Endothelial cell of umbilical vein (primary cell): Measurements from ENCODE around the gene INPP1. TPM values are rescaled to one million over a fixed set of nuclear protein-coding genes. Genes with fewer than 3 reads are reported as not detected.

Source experiments
- BruUV-seq: library from RNA; stranded (reverse); fragments of 400-500 nt; replicated peaks from 2 replicates; lab custom pipeline; 2021; lab: Mats Ljungman, UMichigan
- CTCF ChIA-PET: fragments of 300-600, 350-600 bp; sonication (Branson Sonifier 250); formaldehyde crosslinking; loops from one replicate; lab custom pipeline; 2021; ENCODE audit warnings: antibody characterized with exemption, inconsistent platforms; lab: Charles Lee
- POLR2A ChIA-PET: fragments of 300-600, 350-600 bp; sonication (Branson Sonifier 250); formaldehyde crosslinking; loops from one replicate; lab custom pipeline; 2021; ENCODE audit warnings: antibody characterized with exemption, inconsistent platforms; lab: Charles Lee
- DNase-seq: peaks from one replicate; pipeline ENCODE4 v3.0.0-alpha.2; 2011; ENCODE audit warnings: low read depth, low spot score
- FAIRE-seq: peaks from 2 replicates; lab custom pipeline; 2011; peaks lifted over from hg19 to GRCh38; lab: Jason Lieb, UNC
- H2AFZ ChIP-seq: 2 replicates; pipeline ENCODE4 v1.6.0; 2012; ENCODE audit warnings: low read depth, low read length, control low read depth, inconsistent platforms
- H3K27ac ChIP-seq: 2 replicates; pipeline ENCODE4 v1.5.1; 2011; ENCODE audit warnings: low read depth, mild to moderate bottlenecking, control low read depth, low read length, moderate library complexity; ENCODE audit not compliant: insufficient read depth
- H3K27me3 ChIP-seq, 2 experiments: 2 replicates each; pipeline versions ENCODE4 v1.6.0 to v1.6.1; 2011; ENCODE audit warnings: low read length in 2 of 2, mixed read lengths in 1 of 2; ENCODE audit not compliant: control insufficient read depth in 2 of 2, insufficient read depth in 2 of 2
- H3K36me3 ChIP-seq, 2 experiments: 2 replicates in 1 of 2; 3 replicates in 1 of 2; pipeline ENCODE4 v1.5.1; 2011; ENCODE audit warnings: low read length in 2 of 2, mild to moderate bottlenecking in 1 of 2, moderate library complexity in 1 of 2; ENCODE audit not compliant: control insufficient read depth in 2 of 2, insufficient read depth in 2 of 2; ENCODE audit errors: extremely low read depth in 1 of 2
- H3K4me1 ChIP-seq: 3 replicates; pipeline ENCODE4 v1.5.1; 2011; ENCODE audit warnings: mild to moderate bottlenecking, low read length; ENCODE audit not compliant: control insufficient read depth, insufficient read depth; ENCODE audit errors: extremely low read depth
- H3K4me2 ChIP-seq: 2 replicates; pipeline ENCODE4 v1.6.1; 2011; ENCODE audit warnings: low read length, control low read depth, mixed read lengths; ENCODE audit not compliant: insufficient read depth
- H3K4me3 ChIP-seq, 3 experiments: fragments of 200-600 bp in 1 of 3; sonication (generic), shearing (Covaris generic) in 1 of 3; replicated peaks in 1 of 3; 2 replicates each; pipeline ENCODE4 v1.5.1; 2011 to 2016; ENCODE audit warnings: control low read depth in 3 of 3, low read length in 3 of 3, mild to moderate bottlenecking in 2 of 3, inconsistent platforms in 1 of 3, low read depth in 1 of 3, moderate library complexity in 1 of 3; ENCODE audit not compliant: insufficient read depth in 1 of 3
- H3K79me2 ChIP-seq: 2 replicates; pipeline ENCODE4 v1.6.0; 2012; ENCODE audit warnings: low read length, inconsistent platforms; ENCODE audit not compliant: control insufficient read depth, insufficient read depth
- H3K9ac ChIP-seq: replicated peaks from 2 replicates; pipeline ENCODE3; 2011; ENCODE audit warnings: low read length, control low read depth; ENCODE audit not compliant: insufficient read depth; ENCODE audit errors: extremely low read depth
- H3K9me1 ChIP-seq: replicated peaks from 3 replicates; pipeline ENCODE4 v1.6.0; 2011; ENCODE audit warnings: mild to moderate bottlenecking, low read length; ENCODE audit not compliant: control insufficient read depth, insufficient read depth; ENCODE audit errors: extremely low read depth
- H3K9me3 ChIP-seq: replicated peaks from 2 replicates; pipeline ENCODE4 v1.5.1; 2012; ENCODE audit warnings: low read length, inconsistent platforms; ENCODE audit not compliant: control insufficient read depth, insufficient read depth
- H4K20me1 ChIP-seq: replicated peaks from 2 replicates; pipeline ENCODE3; 2011; ENCODE audit warnings: mild to moderate bottlenecking, low read length; ENCODE audit not compliant: control insufficient read depth, insufficient read depth; ENCODE audit errors: extremely low read depth
- EZH2 ChIP-seq: IDR thresholded peaks from 2 replicates; pipeline ENCODE4 v1.6.1; 2012; ENCODE audit warnings: borderline replicate concordance, low read depth, mild to moderate bottlenecking, moderate library complexity, low read length, inconsistent platforms; ENCODE audit not compliant: severe bottlenecking
- FOS ChIP-seq: IDR thresholded peaks from 2 replicates; pipeline ENCODE4 v1.6.1; 2011; ENCODE audit warnings: mild to moderate bottlenecking, low read length, moderate library complexity, borderline replicate concordance; ENCODE audit not compliant: insufficient read depth
- GATA2 ChIP-seq: IDR thresholded peaks from 2 replicates; pipeline ENCODE4 v1.7.0; 2011; ENCODE audit warnings: low read depth, mild to moderate bottlenecking, moderate library complexity, mixed read lengths, low read length; ENCODE audit not compliant: insufficient read length, insufficient read depth
- JUN ChIP-seq: IDR thresholded peaks from 2 replicates; pipeline ENCODE4 v1.6.1; 2011; ENCODE audit warnings: borderline replicate concordance, low read depth; ENCODE audit not compliant: insufficient read length, insufficient read depth
- MYC ChIP-seq: IDR thresholded peaks from one replicate; pipeline ENCODE4 v1.6.1; 2011; ENCODE audit warnings: mild to moderate bottlenecking, low read depth, low read length
- POLR2A ChIP-seq: IDR thresholded peaks from 2 replicates; pipeline ENCODE4 v1.6.1; 2012; ENCODE audit warnings: low read depth, mild to moderate bottlenecking, control low read depth, low read length
- POLR2AphosphoS5 ChIP-seq: IDR thresholded peaks from 2 replicates; pipeline ENCODE4 v1.6.1; 2012; ENCODE audit warnings: low read depth, mild to moderate bottlenecking, control low read depth, low read length, moderate library complexity; ENCODE audit not compliant: insufficient read depth
- dilution Hi-C: fragments of 300-500 bp; cut with MboI; formaldehyde crosslinking; loops from one replicate; pipeline ENCODE4 v1.15.0; 2019; ENCODE audit warnings: low sequenced_read_pairs; ENCODE audit not compliant: extremely low pct_ligation_motif_present
- intact Hi-C: fragments of 100-400 bp; cut with micrococcal nuclease; formaldehyde crosslinking; loops from one replicate; pipeline ENCODE4 v1.10.0; 2022
- polyA plus RNA-seq, 4 experiments: library from polyadenylated mRNA; depleted of rRNA in 3 of 4; stranded (reverse) in 3 of 4; unstranded in 1 of 4; fragments of >200 nt; gene quantifications; 2 replicates each; pipeline versions ENCODE4 v1.2.1 to v1.2.3, GENCODE V29; 2011 to 2012; ENCODE audit warnings: missing spikeins in 1 of 4
- total RNA-seq: library from RNA; stranded (reverse); gene quantifications from 2 replicates; pipeline ENCODE4 v1.2.3, GENCODE V29; 2021
- TF ChIP-seq, protein P1 (sequence below), 2 donors: IDR thresholded peaks; 1 replicate in 1 of 2; 2 replicates in 1 of 2; pipeline ENCODE4 v1.5.1; 2011; ENCODE audit warnings: low read length in 2 of 2, mild to moderate bottlenecking in 2 of 2, moderate library complexity in 2 of 2, control low read depth in 1 of 2, inconsistent platforms in 1 of 2, low read depth in 1 of 2; ENCODE audit not compliant: insufficient read depth in 1 of 2; ENCODE audit errors: extremely low read depth in 1 of 2
- TF ChIP-seq, protein P2 (sequence below): IDR thresholded peaks from 2 replicates; pipeline ENCODE4 v1.6.1; 2011; ENCODE audit not compliant: insufficient read depth, insufficient read length

Gene INPP1
- total and polyA plus RNA-seq, 2 donors (not counting 3 experiments of a cell fraction or from before 2014, with no cell fraction given), result 10.6 to 36.8 TPM

DNA sequence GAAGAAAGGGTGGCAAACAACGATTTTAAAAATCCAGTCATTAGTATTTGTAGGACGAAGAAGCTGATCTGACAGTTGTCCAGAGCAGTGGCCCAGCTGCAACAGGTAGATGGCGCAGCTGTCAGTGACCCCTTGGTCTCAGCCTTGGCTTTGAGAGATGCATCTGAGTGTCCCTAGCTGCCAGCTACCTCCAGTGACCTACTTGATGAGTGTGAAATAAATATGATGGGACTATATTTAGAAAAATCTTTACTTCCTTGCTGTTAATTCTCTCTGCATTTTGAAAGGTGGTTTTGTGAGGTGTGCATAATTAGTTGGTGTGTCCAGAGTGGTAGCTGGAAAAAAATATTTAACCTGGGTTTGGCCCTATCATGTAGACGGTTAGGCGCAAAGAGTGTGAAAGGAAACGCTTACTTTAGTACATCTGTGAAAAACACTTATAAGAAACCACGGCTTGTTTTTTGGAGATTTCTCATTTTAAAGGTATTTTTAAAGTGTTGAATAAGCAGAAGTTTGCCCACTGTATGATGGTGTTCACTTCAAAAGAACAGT is 963 bp downstream of the INPP1 start:
- peak overlapping the region; percentile 73 for H3K27ac ChIP-seq
- H3K9me1 ChIP-seq, result no peaks in the 10 kb centered on the region
- H4K20me1 ChIP-seq, result no peaks in the 10 kb centered on the region
- FAIRE-seq, result peak; percentile 12
- H2AFZ ChIP-seq, result peak overlapping the region; percentile 75
- H3K9ac ChIP-seq, result peak overlapping the region; percentile 77
- peak; percentile 54 for DNase-seq
- H3K4me3 ChIP-seq, result peak overlapping the region; percentile 58 to 90 (median 67)
- dilution Hi-C loops, result no loop called here
- intact Hi-C loops, result loop anchor here (2.0 kb wide), 2 partner anchors 28 to 68 kb away; no protein-coding TSS in a partner anchor
- ChIA-PET CTCF (interaction anchor here (0.8 to 4.2 kb wide), 10 partner anchors 10 to 168 kb away, joined by 3 to 27 read pairs (median 6); partner anchors contain the start of gene HIBCH), POLR2A (interaction anchor here (0.8 to 1.2 kb wide), 2 partner anchors 12 to 25 kb away, joined by 4 to 5 read pairs; no protein-coding TSS in a partner anchor)
- peaks cover 14% of the 10 kb centered on the region for H3K4me1 ChIP-seq
- H3K79me2 ChIP-seq, result peaks cover 34% of the 10 kb centered on the region
- H3K9me3 ChIP-seq, result no peaks in the 10 kb centered on the region
- TSS peak; percentile 43 for BruUV-seq
- H3K36me3 ChIP-seq, result no peaks in the 10 kb centered on the region
- H3K27me3 ChIP-seq, result no peaks in the 10 kb centered on the region
- peak overlapping the region; percentile 99 for H3K4me2 ChIP-seq
- TF ChIP-seq JUN (no peak), FOS (no peak), POLR2A (no peak), MYC (no peak), EZH2 (no peak)

DNA sequence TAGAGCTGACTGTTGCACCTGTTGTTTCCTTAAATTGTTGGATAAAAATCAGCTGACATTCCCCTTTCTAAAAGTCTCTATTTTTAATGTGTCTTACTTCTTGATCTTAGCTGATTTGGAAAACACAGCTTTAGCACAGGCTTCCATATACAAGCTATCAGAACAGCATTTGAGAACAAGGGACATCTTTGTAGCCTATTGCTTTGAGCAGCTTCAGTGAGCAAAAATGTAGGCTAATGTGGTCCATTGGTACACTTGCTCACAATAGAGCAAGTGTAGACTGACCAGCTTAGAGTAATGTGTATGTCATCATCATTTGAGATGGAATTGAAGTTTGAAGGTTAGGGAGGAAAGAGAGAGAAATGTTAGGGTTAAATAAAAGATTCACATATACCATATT is 7.0 kb downstream of the INPP1 start:
- H3K9me3 ChIP-seq, result no peaks in the 10 kb centered on the region
- CTCF ChIA-PET, result interaction anchor here (0.7 kb wide), 1 partner anchor 22 kb away, joined by 6 read pairs; no protein-coding TSS in a partner anchor
- BruUV-seq, result no TSS peak
- H3K4me2 ChIP-seq, result no peak overlapping the region
- H2AFZ ChIP-seq, result no peak overlapping the region
- H3K36me3 ChIP-seq, result no peaks in the 10 kb centered on the region
- H3K9ac ChIP-seq, result no peak overlapping the region
- no peak for TF ChIP-seq POLR2A
- TF ChIP-seq, protein P1, sequence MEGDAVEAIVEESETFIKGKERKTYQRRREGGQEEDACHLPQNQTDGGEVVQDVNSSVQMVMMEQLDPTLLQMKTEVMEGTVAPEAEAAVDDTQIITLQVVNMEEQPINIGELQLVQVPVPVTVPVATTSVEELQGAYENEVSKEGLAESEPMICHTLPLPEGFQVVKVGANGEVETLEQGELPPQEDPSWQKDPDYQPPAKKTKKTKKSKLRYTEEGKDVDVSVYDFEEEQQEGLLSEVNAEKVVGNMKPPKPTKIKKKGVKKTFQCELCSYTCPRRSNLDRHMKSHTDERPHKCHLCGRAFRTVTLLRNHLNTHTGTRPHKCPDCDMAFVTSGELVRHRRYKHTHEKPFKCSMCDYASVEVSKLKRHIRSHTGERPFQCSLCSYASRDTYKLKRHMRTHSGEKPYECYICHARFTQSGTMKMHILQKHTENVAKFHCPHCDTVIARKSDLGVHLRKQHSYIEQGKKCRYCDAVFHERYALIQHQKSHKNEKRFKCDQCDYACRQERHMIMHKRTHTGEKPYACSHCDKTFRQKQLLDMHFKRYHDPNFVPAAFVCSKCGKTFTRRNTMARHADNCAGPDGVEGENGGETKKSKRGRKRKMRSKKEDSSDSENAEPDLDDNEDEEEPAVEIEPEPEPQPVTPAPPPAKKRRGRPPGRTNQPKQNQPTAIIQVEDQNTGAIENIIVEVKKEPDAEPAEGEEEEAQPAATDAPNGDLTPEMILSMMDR (IDR thresholded peaks at IDR 0.05; ENCODE audit: extremely low read depth in 1 of 2, insufficient read depth in 1 of 2, low read depth in 1 of 2, low read length in 2 of 2), result no peak
- no peak for TF ChIP-seq MYC
- TF ChIP-seq, protein P2, sequence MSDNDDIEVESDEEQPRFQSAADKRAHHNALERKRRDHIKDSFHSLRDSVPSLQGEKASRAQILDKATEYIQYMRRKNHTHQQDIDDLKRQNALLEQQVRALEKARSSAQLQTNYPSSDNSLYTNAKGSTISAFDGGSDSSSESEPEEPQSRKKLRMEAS, result no peak
- no peak for TF ChIP-seq FOS
- no peak for TF ChIP-seq EZH2
- no peak for TF ChIP-seq JUN
- no peak for TF ChIP-seq GATA2
- no peak for TF ChIP-seq POLR2AphosphoS5
- peaks cover 47% of the 10 kb centered on the region for H3K79me2 ChIP-seq
- POLR2A ChIA-PET, result no interaction called here
- H3K9me1 ChIP-seq, result no peaks in the 10 kb centered on the region
- no peak overlapping the region for H3K4me3 ChIP-seq
- dilution Hi-C loops, result no loop called here
- DNase-seq, result no peak
- FAIRE-seq, result no peak
- H3K27me3 ChIP-seq, result no peaks in the 10 kb centered on the region
- H4K20me1 ChIP-seq, result peaks cover 2% of the 10 kb centered on the region
- H3K27ac ChIP-seq, result no peak overlapping the region
- H3K4me1 ChIP-seq, result peaks cover under 1% of the 10 kb centered on the region
- intact Hi-C loops, result no loop called here
